GM13977 (cell line): ENCODE measurements around the gene OR4P4.

Experiments
- DNase-seq: peaks from one replicate; pipeline ENCODE4 v3.0.0; 2012; ENCODE audit warnings: low spot score
- CTCF ChIP-seq: IDR thresholded peaks from 2 replicates; pipeline ENCODE4 v1.5.1; 2012; ENCODE audit warnings: mild to moderate bottlenecking, control low read depth; ENCODE audit not compliant: insufficient read depth; ENCODE audit errors: extremely low read depth, missing control alignments
- in situ Hi-C: fragments of 300-500 bp; cut with MboI; formaldehyde crosslinking; loops from one replicate; pipeline ENCODE4 v1.12.0; 2022; ENCODE audit warnings: low sequenced_read_pairs, low pct_unique_long_range_greater_than_20kb, mixed read lengths, inconsistent platforms; ENCODE audit not compliant: unreplicated experiment

The OR4P4 gene

GRCh38 chr11:55634813-55635212 is at the start of gene OR4P4:
Gene OR4P4, plus strand, starts transcription at chr11:55635113.
- in situ Hi-C loops: no loop called here
- no peak for DNase-seq
- no peak for TF ChIP-seq CTCF

GRCh38 chr11:55607545-55607944 is 27.4 kb upstream of the OR4P4 start, which contains the start of gene OR4C11:
Gene OR4C11, minus strand, starts transcription at chr11:55607645. Its CDS starts 3,272 bp downstream, at chr11:55604373.
- TF ChIP-seq CTCF: no peak
- no peak for DNase-seq
- in situ Hi-C loops: no loop called here

- TF ChIP-seq CTCF: no peak
- DNase-seq: no peak
- in situ Hi-C loops: no loop called here
Measured at GRCh38 chr11:55624531-55624930, 10.4 kb upstream of the OR4P4 start.

- TF ChIP-seq CTCF: no peak
- in situ Hi-C loops: no loop called here
- no peak for DNase-seq
Measured at GRCh38 chr11:55648027-55648426, 13.1 kb downstream of the OR4P4 start, which contains the start of gene OR4S2. Gene OR4S2, plus strand, starts transcription at chr11:55648327. Its CDS starts 2,577 bp downstream, at chr11:55650904.

- TF ChIP-seq CTCF: no peak
- DNase-seq: no peak
- in situ Hi-C loops: no loop called here
Measured at GRCh38 chr11:55652560-55652959, 17.6 kb downstream of the OR4P4 start.

GRCh38 chr11:55655096-55655495 is 20.2 kb downstream of the OR4P4 start:
- TF ChIP-seq CTCF: no peak
- in situ Hi-C loops: no loop called here
- DNase-seq: no peak

- peak; percentile 6 for DNase-seq
- in situ Hi-C loops: no loop called here
- no peak for TF ChIP-seq CTCF
Measured at GRCh38 chr11:55658031-55658573, 23.2 kb downstream of the OR4P4 start.
